A204.1 (cell line): ENCODE data around the gene CD44.

Experiments used
- FAIRE-seq: peaks from 2 replicates; lab custom pipeline; 2012; peaks lifted over from hg19 to GRCh38; lab: Jason Lieb, UNC

CD44 gene

DNA sequence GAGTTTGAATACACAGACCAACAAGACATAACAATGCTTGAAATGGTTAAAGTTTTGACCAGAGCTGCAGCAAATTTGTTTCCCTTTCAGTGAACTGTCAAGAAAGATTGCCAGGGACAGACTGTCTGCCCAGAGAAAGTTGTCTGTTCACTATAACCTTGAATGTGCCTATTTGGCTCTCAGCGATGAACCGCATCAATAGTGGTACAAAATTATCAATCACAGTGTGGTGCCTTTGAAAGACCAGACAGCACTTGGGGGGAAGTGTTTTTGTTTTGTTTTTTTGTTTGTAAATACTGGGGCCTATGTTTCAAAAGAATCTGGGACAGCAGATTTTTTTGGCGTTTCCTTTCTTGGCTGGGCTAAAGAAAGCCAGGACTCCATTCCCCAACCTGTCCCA is 123.1 kb downstream of the CD44 start:
- no peak for FAIRE-seq

DNA sequence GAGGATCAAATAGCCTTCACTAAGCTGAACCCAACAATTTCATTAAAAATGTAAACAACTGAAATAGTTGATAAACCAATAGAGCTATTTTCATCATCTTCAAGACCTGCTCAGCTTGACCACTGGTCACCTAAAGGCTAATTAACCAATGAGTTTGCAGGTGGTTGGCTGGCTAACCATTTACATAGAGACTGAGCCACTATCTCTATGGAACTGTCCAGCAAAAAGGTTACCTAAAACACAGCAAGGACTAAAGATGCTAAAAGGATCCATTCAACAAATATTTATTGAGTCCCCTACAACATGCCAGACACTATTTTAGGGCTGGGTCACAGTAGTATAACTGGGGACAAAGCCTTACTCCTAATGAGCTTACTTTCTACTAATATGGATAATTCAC is 123.8 kb downstream of the CD44 start:
- no peak for FAIRE-seq

DNA sequence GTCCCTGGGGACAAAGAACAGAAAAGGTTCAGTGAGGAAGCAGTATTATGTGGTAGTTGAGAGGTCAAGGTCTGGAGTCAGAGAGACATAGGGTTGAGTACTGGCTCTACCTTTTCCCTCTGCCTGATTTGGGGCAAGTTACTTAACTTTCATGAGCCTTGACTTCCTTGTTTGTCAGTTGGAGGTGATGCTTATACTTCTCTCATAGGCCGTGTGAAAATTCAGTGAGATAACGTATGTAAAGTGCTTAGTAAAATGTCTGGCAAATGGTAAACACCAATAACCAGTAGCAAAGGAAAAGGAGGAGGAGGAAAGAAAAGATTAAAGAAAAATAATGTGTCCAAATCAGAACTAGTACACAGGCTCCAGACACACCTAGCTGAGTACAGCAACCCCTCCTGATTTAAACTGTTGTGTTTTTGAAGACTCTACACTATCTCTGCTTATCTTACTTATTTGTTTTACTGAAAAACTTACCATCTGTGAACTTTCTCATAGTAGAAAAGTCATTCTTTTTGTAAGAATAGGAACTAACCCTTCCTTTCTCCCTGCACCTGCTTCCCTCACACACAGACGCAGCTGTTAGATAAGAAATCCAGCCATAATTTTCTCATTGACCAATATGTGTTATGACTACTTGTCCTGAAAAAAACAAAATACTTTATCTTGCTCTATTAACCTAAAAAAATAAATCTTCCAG is 126.9 kb downstream of the CD44 start:
- FAIRE-seq, result no peak

DNA sequence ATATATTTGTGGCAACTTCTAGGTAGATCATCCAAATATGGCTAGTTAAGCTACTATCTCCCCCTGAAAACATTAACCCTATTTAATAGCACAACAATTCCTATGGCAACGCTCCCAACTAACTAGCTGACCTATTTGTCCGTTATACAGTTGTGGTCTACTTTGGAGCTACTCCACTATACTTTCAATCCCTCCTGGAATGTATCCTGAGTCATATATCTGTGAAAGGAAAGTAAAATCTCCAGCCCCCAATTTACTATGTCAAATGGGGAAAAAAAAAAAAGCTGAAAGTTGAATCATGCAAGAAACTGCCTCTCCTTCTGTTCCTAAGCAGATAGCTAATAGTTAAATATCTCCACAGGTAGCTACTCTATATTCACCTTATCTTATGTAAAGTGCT is 128.5 kb downstream of the CD44 start:
- FAIRE-seq, result no peak

DNA sequence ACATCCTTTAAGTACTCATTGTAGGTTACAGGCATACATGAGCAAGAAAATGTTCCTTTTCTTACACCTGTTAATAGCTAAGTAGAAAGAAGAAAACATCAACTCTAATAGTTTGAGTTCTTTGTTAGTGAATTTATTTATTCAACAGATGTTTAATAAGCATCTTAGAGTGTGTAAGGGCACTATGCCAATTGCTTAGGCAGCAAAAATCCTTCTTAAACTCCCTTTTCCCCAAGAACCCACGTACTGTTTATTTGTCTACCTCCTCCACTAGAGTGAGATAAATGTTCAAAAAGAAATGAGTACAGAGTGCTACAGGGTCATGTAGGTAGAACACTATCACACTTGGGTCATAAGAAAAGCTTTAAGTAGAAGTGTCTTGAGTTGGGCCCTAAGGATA is 131.4 kb downstream of the CD44 start:
- no peak for FAIRE-seq

DNA sequence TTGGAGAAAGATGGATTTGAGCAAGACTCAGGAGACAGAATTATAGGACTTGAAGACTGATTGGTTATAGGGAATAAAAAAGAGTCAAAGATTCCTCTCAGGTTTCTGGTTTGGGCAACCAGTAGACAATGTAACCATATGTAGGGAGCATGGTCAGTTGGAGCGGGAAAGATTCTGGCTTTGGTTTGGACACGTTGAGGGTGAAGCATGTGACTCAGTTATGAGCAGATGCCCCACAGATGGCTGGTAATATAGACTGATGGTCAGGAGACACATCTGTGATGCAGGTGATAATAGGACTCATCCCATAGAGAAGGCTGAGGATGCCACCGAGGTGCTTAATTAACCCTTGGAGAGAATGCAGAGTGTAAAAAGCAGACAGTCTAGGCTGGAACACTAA is 132.1 kb downstream of the CD44 start:
- no peak for FAIRE-seq

DNA sequence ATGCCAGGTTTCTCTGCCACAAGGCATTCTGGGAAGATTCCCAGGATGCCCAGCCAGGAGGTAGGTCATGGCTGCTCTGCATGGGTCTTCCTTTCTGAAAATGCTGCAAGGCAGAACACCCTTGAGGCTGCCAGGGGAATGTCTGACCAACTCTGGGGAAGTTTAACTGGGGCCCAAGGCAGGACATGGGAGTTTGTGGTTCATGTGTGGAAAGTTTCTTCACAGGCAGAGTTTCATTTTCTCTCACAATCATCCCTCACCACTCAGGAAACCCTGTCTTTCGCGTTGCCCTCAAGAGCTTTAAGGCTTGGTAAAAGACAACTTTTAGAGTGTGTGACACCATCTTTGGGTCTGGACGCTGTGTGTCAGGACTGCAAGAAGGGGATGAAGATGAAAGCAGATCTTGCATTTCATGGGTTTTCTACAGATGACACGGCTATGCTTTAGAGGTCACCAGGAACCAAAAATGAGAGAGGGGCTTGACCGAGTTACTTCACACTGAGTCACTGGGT is 133.5 kb downstream of the CD44 start:
- FAIRE-seq, result no peak

DNA sequence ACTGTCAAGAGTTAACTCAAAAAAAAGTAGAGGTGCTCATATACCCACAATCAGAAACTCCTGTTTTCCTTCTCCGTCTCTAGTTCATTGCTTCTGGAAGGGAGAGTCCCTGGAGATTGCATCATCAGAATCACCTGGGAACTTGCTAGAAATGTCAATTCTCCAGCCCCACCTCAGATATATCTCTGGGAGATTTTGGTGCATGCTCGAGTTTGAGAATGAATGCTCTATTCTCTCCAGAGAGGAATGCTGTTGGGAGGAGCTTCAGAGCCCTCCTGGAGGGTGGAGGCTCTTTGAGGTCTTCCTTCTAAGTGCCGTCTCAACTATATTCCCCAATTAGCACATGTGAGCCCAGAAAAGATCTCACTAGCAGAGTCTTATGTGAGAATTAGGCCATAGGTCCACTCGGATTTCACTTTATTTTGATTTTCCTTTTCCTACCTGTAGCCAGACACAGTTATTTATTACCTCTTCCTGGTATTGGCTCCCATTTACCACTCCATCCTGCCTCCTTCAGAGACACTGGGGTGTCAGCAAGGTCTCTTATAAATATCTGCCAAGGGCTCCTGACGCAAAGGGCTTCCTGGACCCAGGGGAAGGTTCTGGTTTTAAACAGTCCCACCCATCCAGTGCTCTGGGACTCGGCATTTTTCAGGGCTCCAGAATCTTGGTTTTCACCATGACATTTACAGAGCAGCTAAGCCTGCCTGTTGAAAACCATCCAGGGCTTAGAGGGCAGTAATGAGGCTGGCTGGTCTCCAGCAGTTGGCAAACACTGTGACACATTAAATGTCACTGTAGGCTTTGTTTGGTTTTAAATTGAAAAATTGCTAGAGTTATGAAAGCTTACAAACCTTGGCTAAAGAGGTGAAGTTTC is 136.2 kb downstream of the CD44 start:
- no peak for FAIRE-seq

DNA sequence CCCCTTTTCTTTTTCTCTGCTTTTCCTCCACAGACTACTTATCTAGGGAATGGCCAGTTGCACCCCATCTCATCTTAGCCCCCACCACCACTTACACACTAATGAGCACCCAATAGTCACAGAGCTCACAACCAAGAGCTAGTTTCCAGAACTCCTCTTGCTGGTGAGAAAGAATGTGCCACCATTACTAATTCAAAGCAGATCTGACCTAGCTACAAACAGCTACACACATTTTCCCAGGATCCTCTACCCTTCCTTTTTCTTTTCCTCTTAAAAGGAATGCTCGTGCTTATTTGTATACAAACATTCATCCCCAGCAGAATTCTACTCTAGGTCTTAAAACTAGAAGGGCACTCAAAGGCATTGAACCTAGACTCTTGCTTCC is 136.8 kb downstream of the CD44 start:
- FAIRE-seq, result no peak

DNA sequence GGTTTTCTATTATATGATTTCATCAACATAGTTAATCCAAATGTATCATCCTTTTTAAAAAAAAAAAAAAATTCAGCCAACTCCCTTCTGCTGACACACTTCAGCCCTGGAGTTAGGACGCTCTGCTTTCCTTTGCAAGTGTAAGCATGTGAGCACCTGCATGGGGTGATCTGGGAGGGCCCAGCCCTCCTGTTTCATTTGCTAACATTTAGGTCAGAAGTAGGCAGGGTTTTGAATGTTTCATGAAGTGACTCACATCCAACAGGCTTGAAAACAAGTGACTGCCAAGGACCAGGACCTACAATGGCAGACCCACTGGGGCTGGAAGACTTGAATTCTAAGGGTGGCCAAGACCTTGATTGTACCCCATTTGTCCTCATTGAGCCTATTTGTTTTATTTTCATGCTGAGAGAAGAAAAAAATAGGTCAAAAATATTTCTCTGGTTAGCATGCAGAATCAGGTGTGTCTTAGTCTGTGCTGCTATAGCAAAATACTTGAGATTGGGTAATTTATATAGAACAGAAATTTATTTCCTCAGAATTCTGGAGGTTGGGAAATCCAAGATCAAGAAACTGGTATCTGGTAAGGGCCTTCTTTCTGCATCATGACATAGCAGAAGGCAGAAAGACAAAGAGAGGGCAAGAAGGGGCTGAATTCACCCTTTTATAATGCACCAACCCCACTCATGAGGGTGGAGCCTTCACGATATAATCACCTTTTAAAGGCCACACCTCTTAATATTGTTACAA is 137.6 kb downstream of the CD44 start:
- FAIRE-seq, result no peak

DNA sequence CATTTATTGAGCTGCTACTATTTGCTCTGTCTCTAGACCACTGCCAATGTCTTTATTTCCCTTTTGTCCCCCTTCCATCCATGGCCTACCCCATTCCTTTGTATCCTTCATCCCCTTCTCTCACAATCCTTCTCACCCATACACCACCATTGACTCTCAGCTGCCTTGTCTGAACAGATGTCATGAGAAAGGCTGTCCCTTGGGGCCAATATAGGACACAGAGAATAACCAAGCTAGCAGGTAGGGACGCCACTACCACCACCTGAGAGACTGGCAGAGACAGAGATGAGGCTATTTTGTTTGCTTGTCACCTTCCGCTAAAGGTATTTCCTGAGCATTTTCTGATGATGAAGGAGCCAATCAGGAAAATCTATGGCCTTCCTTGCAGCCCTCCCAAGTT is 138.9 kb downstream of the CD44 start:
- FAIRE-seq, result no peak

DNA sequence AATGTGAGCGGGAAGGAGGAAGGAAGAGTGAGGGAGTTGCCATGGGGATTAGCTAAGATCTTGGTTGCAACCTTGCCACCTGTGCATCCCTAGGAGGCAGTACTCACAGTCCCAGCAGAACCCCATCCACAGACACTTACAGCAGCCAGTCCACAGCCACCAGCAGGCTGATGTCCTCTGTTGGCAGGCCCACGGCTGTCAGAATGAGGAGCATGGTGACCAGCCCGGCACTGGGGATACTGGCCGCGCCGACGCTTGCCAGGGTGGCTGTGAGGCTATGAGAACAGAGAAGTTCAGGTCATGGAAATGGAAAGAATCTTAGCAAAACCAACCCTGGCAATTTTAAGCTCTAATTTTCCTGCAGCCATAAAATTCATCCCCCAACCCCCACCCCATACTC is 141.8 kb downstream of the CD44 start:
- no peak for FAIRE-seq

DNA sequence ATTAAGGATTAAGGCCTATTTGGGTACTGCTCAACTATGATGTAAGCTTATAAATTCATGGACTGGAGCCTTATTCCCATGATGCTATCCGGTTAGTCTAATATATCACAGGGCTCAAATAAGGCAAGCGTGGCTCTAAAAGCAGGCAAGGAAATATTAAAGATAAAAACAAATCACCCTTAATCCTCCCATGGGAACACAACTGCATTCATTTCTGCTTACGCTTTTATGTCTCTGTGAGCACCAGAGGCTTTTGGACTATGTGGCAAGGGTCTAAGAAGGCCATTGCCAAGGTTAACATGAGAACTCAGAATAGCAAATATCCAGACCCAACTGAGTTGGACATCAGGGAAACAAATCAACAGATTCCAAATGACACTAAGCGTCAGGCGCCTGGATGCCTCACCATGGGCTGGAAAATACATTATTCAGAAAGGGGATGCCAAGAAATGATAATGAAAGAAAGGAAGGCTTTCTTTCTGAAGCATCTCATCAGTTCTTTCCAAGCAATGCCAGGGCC is 142.3 kb downstream of the CD44 start:
- no peak for FAIRE-seq
